H1 (cell line): ENCODE measurements around the gene ACCS. TPM values are rescaled to one million over a fixed set of nuclear protein-coding genes. Genes with fewer than 3 reads are reported as not detected.

ENCODE experiments used
- BCL11A ChIP-seq, 2 experiments: IDR thresholded peaks; one replicate each; pipeline ENCODE4 v1.6.1; 2011; ENCODE audit warnings: low read depth in 2 of 2, low read length in 2 of 2, mild to moderate bottlenecking in 2 of 2
- BRCA1 ChIP-seq: IDR thresholded peaks from 2 replicates; pipeline ENCODE4 v1.6.1; 2012; ENCODE audit warnings: low read depth, low read length, improper control_type of control experiment
- SIX5 ChIP-seq: IDR thresholded peaks from 2 replicates; pipeline ENCODE4 v1.6.1; 2011; ENCODE audit warnings: mild to moderate bottlenecking, low read depth, low read length
- TAF7 ChIP-seq: optimal IDR thresholded peaks from 2 replicates; pipeline ENCODE3; 2011; ENCODE audit warnings: low read depth, mild to moderate bottlenecking, inconsistent platforms, low read length, moderate library complexity, borderline replicate concordance
- polyA plus RNA-seq, 7 experiments: library from polyadenylated mRNA; depleted of rRNA in 3 of 7; stranded (reverse) in 5 of 7; unstranded in 2 of 7; fragments of >200 nt in 5 of 7; fragments of 200-250 nt in 2 of 7; gene quantifications; 1 replicate in 5 of 7; 2 replicates in 1 of 7; 4 replicates in 1 of 7; pipeline versions ENCODE4 v1.2.1 to v1.2.3, GENCODE V29; 2011 to 2013; ENCODE audit warnings: missing spikeins in 2 of 7, mixed read lengths in 2 of 7
- total RNA-seq: library from RNA; stranded (reverse); fragmentation: NEBNext Ultra II Directional; extraction: Animal tissue kit (Norgen Biotek cat#: 25700); gene quantifications from 2 replicates; pipeline ENCODE4 v1.2.1, GENCODE V29; 2021

The ACCS gene
- total and polyA plus RNA-seq, 2 of the 8 experiments (the other 6 are each of a cell fraction or from before 2014, with no cell fraction given): 6.0 to 8.0 TPM

DNA sequence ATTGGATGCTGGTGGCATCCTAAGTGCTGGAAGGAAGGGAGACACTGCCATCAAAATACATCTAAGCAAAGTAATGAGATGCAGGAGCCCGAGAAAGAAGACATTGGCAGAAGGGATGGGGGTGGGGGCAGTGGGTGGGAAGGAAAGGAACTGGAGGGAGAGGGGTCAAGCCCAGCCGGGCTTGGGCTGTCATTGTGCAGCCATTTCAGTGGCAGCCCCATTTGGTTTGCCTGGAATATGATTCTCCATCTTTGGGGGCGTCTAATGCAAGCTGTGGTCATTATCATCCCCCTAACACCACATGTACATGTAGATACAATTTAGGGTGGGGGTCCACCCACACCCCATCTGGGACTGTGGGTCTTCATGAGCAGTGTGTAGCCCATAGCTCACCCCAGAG, 32.2 kb upstream of the ACCS start (continued):
- no peak for TF ChIP-seq BRCA1
- TF ChIP-seq BCL11A (IDR thresholded peaks at IDR 0.05; ENCODE audit: low read depth in 2 of 2, low read length in 2 of 2): no peak
- TF ChIP-seq TAF7: no peak
- TF ChIP-seq SIX5: no peak
